GM23248 (cell line): ENCODE results near the gene MMS22L. TPM values are rescaled to one million over a fixed set of nuclear protein-coding genes. Genes with fewer than 3 reads are reported as not detected.

Experiments
- DNase-seq: peaks from one replicate; pipeline ENCODE4 v3.0.0-alpha.2; 2015
- H2AFZ ChIP-seq: fragments of 200-600 bp; sonication (generic); 2 replicates; pipeline ENCODE4 v1.6.1; 2016; ENCODE audit warnings: antibody characterized with exemption
- H3F3A ChIP-seq: fragments of 200-600 bp; sonication (generic); 2 replicates; pipeline ENCODE4 v1.6.1; 2016; ENCODE audit warnings: mild to moderate bottlenecking, antibody characterized with exemption, mixed run types; ENCODE audit not compliant: insufficient read depth
- H3K27ac ChIP-seq: fragments of 200-600 bp; sonication (generic); 2 replicates; pipeline ENCODE4 v1.5.1; 2016; ENCODE audit warnings: mild to moderate bottlenecking
- H3K27me3 ChIP-seq: fragments of 200-600 bp; sonication (generic); replicated peaks from 2 replicates; pipeline ENCODE4 v1.6.1; 2016; ENCODE audit warnings: mild to moderate bottlenecking; ENCODE audit not compliant: insufficient read depth
- H3K36me3 ChIP-seq: fragments of 200-600 bp; sonication (generic); 2 replicates; pipeline ENCODE4 v1.6.1; 2016; ENCODE audit warnings: low read depth, mild to moderate bottlenecking
- H3K4me1 ChIP-seq: fragments of 200-600 bp; sonication (generic); 2 replicates; pipeline ENCODE4 v1.6.1; 2016; ENCODE audit warnings: mild to moderate bottlenecking; ENCODE audit not compliant: insufficient read depth
- H3K4me2 ChIP-seq: fragments of 200-600 bp; sonication (generic); one replicate; pipeline ENCODE4 v1.6.1; 2016; ENCODE audit warnings: mild to moderate bottlenecking; ENCODE audit not compliant: unreplicated experiment
- H3K4me3 ChIP-seq: fragments of 200-600 bp; sonication (generic); 2 replicates; pipeline ENCODE4 v1.5.1; 2016; ENCODE audit warnings: mild to moderate bottlenecking
- H3K79me2 ChIP-seq: fragments of 200-600 bp; sonication (generic); 2 replicates; pipeline ENCODE4 v1.6.1; 2016; ENCODE audit warnings: mild to moderate bottlenecking; ENCODE audit not compliant: insufficient read depth
- H3K9ac ChIP-seq: fragments of 200-600 bp; sonication (generic); 2 replicates; pipeline ENCODE4 v1.6.1; 2016; ENCODE audit warnings: mild to moderate bottlenecking
- H3K9me2 ChIP-seq: fragments of 200-600 bp; sonication (generic); 2 replicates; pipeline ENCODE4 v1.6.1; 2016; ENCODE audit warnings: mixed run types, mild to moderate bottlenecking, moderate library complexity; ENCODE audit not compliant: insufficient read depth
- H3K9me3 ChIP-seq: fragments of 200-600 bp; sonication (generic); one replicate; pipeline ENCODE4 v1.6.1; 2017; ENCODE audit warnings: low read depth
- H4K20me1 ChIP-seq: fragments of 200-600 bp; sonication (generic); 2 replicates; pipeline ENCODE4 v1.6.0; 2016; ENCODE audit not compliant: insufficient read depth
- EZH2 ChIP-seq: fragments of 200-600 bp; sonication (generic); IDR thresholded peaks from 2 replicates; pipeline ENCODE4 v1.6.1; 2018; ENCODE audit warnings: antibody characterized with exemption, mild to moderate bottlenecking; ENCODE audit not compliant: insufficient read depth, poor library complexity, severe bottlenecking
- EZH2phosphoT487 ChIP-seq: fragments of 200-600 bp; sonication (generic); IDR thresholded peaks from 2 replicates; pipeline ENCODE4 v1.6.1; 2018; ENCODE audit warnings: antibody characterized with exemption, moderate library complexity, mild to moderate bottlenecking, low read depth; ENCODE audit not compliant: insufficient read depth
- WGBS, 2 experiments: methylation state at CpG; one replicate each; pipeline ENCODE4 v1.1.6; 2015 to 2017; ENCODE audit warnings: low lambda C conversion rate in 2 of 2, low coverage in 1 of 2; ENCODE audit errors: missing lambda C conversion rate in 2 of 2; 5-methylcytosine and 5-hydroxymethylcytosine counted together
- in situ Hi-C: fragments of 300-500 bp; cut with MboI; formaldehyde crosslinking; loops from 2 replicates; pipeline ENCODE4 v1.15.0; 2020
- polyA plus RNA-seq: library from polyadenylated mRNA; unstranded; fragments of >200 nt; fragmentation: Nextera tagmentation; extraction: Ambion mirVana; gene quantifications from 2 replicates; pipeline ENCODE4 v1.2.1, GENCODE V29; 2016
- total RNA-seq: library from RNA; depleted of rRNA; stranded (reverse); fragments of >200 nt; shearing (Covaris generic); gene quantifications from 2 replicates; pipeline ENCODE4 v1.2.3, GENCODE V29; 2014

MMS22L gene
- total and polyA plus RNA-seq, 2 experiments from 2014 or later = 4.1 to 12.9 TPM

- no peak for DNase-seq
- in situ Hi-C loops = no loop called here
- 92 to 95% methylated on average over 4 of the region's 4 CpGs for WGBS, 2 experiments
Measured at GRCh38 chr6:97218912-97219311, 64.1 kb downstream of the MMS22L start.

GRCh38 chr6:97215157-97215769 lies 67.8 kb downstream of the MMS22L start:
- WGBS, 2 experiments = 45% methylated on average over 6 of the region's 6 CpGs
- TF ChIP-seq EZH2 (no peak), EZH2phosphoT487 (no peak)
- H3K9me2 ChIP-seq = no peaks in the 10 kb centered on the region
- no peak overlapping the region for H2AFZ ChIP-seq
- peak; percentile 88 for DNase-seq
- no peak overlapping the region for H3K9ac ChIP-seq
- H3K4me2 ChIP-seq = no peak overlapping the region
- no peaks in the 10 kb centered on the region for H3K27me3 ChIP-seq
- no peak overlapping the region for H3K27ac ChIP-seq
- no peak overlapping the region for H3K4me3 ChIP-seq
- H4K20me1 ChIP-seq = no peaks in the 10 kb centered on the region
- in situ Hi-C loops = no loop called here
- no peaks in the 10 kb centered on the region for H3F3A ChIP-seq
- no peaks in the 10 kb centered on the region for H3K36me3 ChIP-seq
- no peaks in the 10 kb centered on the region for H3K4me1 ChIP-seq
- H3K79me2 ChIP-seq = no peaks in the 10 kb centered on the region
- H3K9me3 ChIP-seq = no peaks in the 10 kb centered on the region

More at GRCh38 chr6:97218912-97219311, 64.1 kb downstream of the MMS22L start:
- no peaks in the 10 kb centered on the region for H3K36me3 ChIP-seq
- H3K4me3 ChIP-seq = no peak overlapping the region
- TF ChIP-seq EZH2 (no peak), EZH2phosphoT487 (no peak)
- no peaks in the 10 kb centered on the region for H4K20me1 ChIP-seq
- H3K79me2 ChIP-seq = no peaks in the 10 kb centered on the region
- no peak overlapping the region for H3K27ac ChIP-seq
- H3K4me2 ChIP-seq = no peak overlapping the region
- no peaks in the 10 kb centered on the region for H3K27me3 ChIP-seq
- H2AFZ ChIP-seq = no peak overlapping the region
- no peaks in the 10 kb centered on the region for H3K9me3 ChIP-seq
- no peaks in the 10 kb centered on the region for H3F3A ChIP-seq
- H3K9ac ChIP-seq = no peak overlapping the region
- no peaks in the 10 kb centered on the region for H3K9me2 ChIP-seq
- peaks cover 11% of the 10 kb centered on the region for H3K4me1 ChIP-seq

GRCh38 chr6:97214671-97215070 lies 68.3 kb downstream of the MMS22L start:
- no peaks in the 10 kb centered on the region for H3K9me3 ChIP-seq
- H4K20me1 ChIP-seq = no peaks in the 10 kb centered on the region
- H3F3A ChIP-seq = no peaks in the 10 kb centered on the region
- H3K4me1 ChIP-seq = no peaks in the 10 kb centered on the region
- no peaks in the 10 kb centered on the region for H3K9me2 ChIP-seq
- H3K36me3 ChIP-seq = no peaks in the 10 kb centered on the region
- in situ Hi-C loops = no loop called here
- no peak overlapping the region for H2AFZ ChIP-seq
- DNase-seq = no peak
- H3K4me3 ChIP-seq = no peak overlapping the region
- no peak overlapping the region for H3K27ac ChIP-seq
- H3K27me3 ChIP-seq = no peaks in the 10 kb centered on the region
- 62 to 66% methylated on average over 2 of the region's 2 CpGs for WGBS, 2 experiments
- H3K9ac ChIP-seq = no peak overlapping the region
- TF ChIP-seq EZH2 (no peak), EZH2phosphoT487 (no peak)
- no peaks in the 10 kb centered on the region for H3K79me2 ChIP-seq
- H3K4me2 ChIP-seq = no peak overlapping the region

GRCh38 chr6:97207383-97207782 lies 75.6 kb downstream of the MMS22L start:
- Histone ChIP-seq H3K9me2 (no peaks in the 10 kb centered on the region), H3K79me2 (no peaks in the 10 kb centered on the region), H2AFZ (no peak overlapping the region), H3K4me3 (no peak overlapping the region), H3K9me3 (no peaks in the 10 kb centered on the region), H3F3A (no peaks in the 10 kb centered on the region), H3K9ac (no peak overlapping the region), H3K27ac (no peak overlapping the region), H3K4me2 (no peak overlapping the region), H3K27me3 (no peaks in the 10 kb centered on the region), H4K20me1 (no peaks in the 10 kb centered on the region), H3K4me1 (no peaks in the 10 kb centered on the region), H3K36me3 (no peaks in the 10 kb centered on the region)
- DNase-seq = no peak
- in situ Hi-C loops = no loop called here
- TF ChIP-seq EZH2phosphoT487 (no peak), EZH2 (no peak)

GRCh38 chr6:97205966-97206365 lies 77.0 kb downstream of the MMS22L start:
- Histone ChIP-seq H3K4me1 (no peaks in the 10 kb centered on the region), H3K9me3 (no peaks in the 10 kb centered on the region), H3F3A (no peaks in the 10 kb centered on the region), H3K79me2 (no peaks in the 10 kb centered on the region), H3K9me2 (no peaks in the 10 kb centered on the region), H4K20me1 (no peaks in the 10 kb centered on the region), H3K4me3 (no peak overlapping the region), H3K27ac (no peak overlapping the region), H3K27me3 (no peaks in the 10 kb centered on the region), H3K36me3 (no peaks in the 10 kb centered on the region), H2AFZ (no peak overlapping the region), H3K4me2 (no peak overlapping the region), H3K9ac (no peak overlapping the region)
- in situ Hi-C loops = no loop called here
- DNase-seq = no peak
- TF ChIP-seq EZH2 (no peak), EZH2phosphoT487 (no peak)
